Ascending aorta (tissue), 2 donors: Measurements from ENCODE around the gene CDKN2AIP. TPM values are rescaled to one million over a fixed set of nuclear protein-coding genes. Genes with fewer than 3 reads are reported as not detected.

ENCODE experiments used
- DNase-seq, 2 donors: peaks; one replicate each; pipeline ENCODE4 v3.0.0-alpha.2; 2019; ENCODE audit warnings: low spot score in 2 of 2
- H3K27ac ChIP-seq, 2 donors: fragments of 200-600 bp; sonication (generic); one replicate each; pipeline ENCODE4 v1.5.1; 2016 to 2017; ENCODE audit warnings: mild to moderate bottlenecking in 1 of 2
- H3K27me3 ChIP-seq: fragments of 200-600 bp; sonication (generic); one replicate; pipeline ENCODE4 v1.5.1; 2017
- H3K36me3 ChIP-seq, 2 donors: fragments of 200-600 bp; sonication (generic); one replicate each; pipeline ENCODE4 v1.5.1; 2016
- H3K4me1 ChIP-seq, 2 donors: fragments of 200-600 bp; sonication (generic); one replicate each; pipeline ENCODE4 v1.5.1; 2016 to 2017; ENCODE audit warnings: mild to moderate bottlenecking in 1 of 2
- H3K4me3 ChIP-seq, 2 donors: fragments of 200-600 bp; sonication (generic); one replicate each; pipeline ENCODE4 v1.5.1; 2016 to 2017; ENCODE audit warnings: mild to moderate bottlenecking in 1 of 2
- H3K9me3 ChIP-seq, 2 donors: fragments of 200-600 bp; sonication (generic); one replicate each; pipeline ENCODE4 v1.5.1; 2016
- CTCF ChIP-seq, 3 experiments: fragments of 200-600 bp in 2 of 3; fragments of 450-650 bp in 1 of 3; sonication (generic) in 2 of 3; IDR thresholded peaks; one replicate each; pipeline ENCODE4 v1.5.1; 2016 to 2019; ENCODE audit warnings: antibody characterized with exemption in 3 of 3, mild to moderate bottlenecking in 1 of 3, moderate library complexity in 1 of 3
- intact Hi-C: fragments of 100-400 bp; cut with DNase I; formaldehyde crosslinking; loops from one replicate; pipeline ENCODE4 v1.15.1; 2023
- total RNA-seq: library from RNA; depleted of rRNA; stranded (reverse); fragments of >200 nt; gene quantifications from one replicate; pipeline ENCODE4 v1.1.0, GENCODE V29; 2016

The CDKN2AIP gene
- total RNA-seq, 1 donor from 2014 or later: 34.5 TPM

- no peaks in the 10 kb centered on the region for H3K9me3 ChIP-seq
- TF ChIP-seq CTCF (IDR thresholded peaks at IDR 0.05): no peak
- H3K4me3 ChIP-seq: no peak overlapping the region
- no peak for DNase-seq
- H3K27ac ChIP-seq: no peak overlapping the region
- no peaks in the 10 kb centered on the region for H3K4me1 ChIP-seq
- no peaks in the 10 kb centered on the region for H3K27me3 ChIP-seq
- no peaks in the 10 kb centered on the region for H3K36me3 ChIP-seq
- intact Hi-C loops: no loop called here
These were observed 22.8 kb downstream of the CDKN2AIP start for GRCh38 chr4:183467246-183467645.

- H3K4me1 ChIP-seq: no peaks in the 10 kb centered on the region
- no peak overlapping the region for H3K4me3 ChIP-seq
- DNase-seq: no peak
- no peak for TF ChIP-seq CTCF (IDR thresholded peaks at IDR 0.05)
- no peaks in the 10 kb centered on the region for H3K9me3 ChIP-seq
- intact Hi-C loops: no loop called here
- H3K36me3 ChIP-seq: no peaks in the 10 kb centered on the region
- no peaks in the 10 kb centered on the region for H3K27me3 ChIP-seq
- no peak overlapping the region for H3K27ac ChIP-seq
These were observed 24.0 kb downstream of the CDKN2AIP start for GRCh38 chr4:183468210-183469095.

GRCh38 chr4:183469285-183469684 is 24.8 kb downstream of the CDKN2AIP start:
- Histone ChIP-seq H3K36me3 (no peaks in the 10 kb centered on the region), H3K27me3 (no peaks in the 10 kb centered on the region), H3K4me3 (no peak overlapping the region), H3K9me3 (no peaks in the 10 kb centered on the region), H3K27ac (no peak overlapping the region), H3K4me1 (no peaks in the 10 kb centered on the region)
- intact Hi-C loops: no loop called here
- no peak for DNase-seq
- TF ChIP-seq CTCF (IDR thresholded peaks at IDR 0.05): no peak

- TF ChIP-seq CTCF (IDR thresholded peaks at IDR 0.05): no peak
- H3K27me3 ChIP-seq: no peaks in the 10 kb centered on the region
- no peak for DNase-seq
- H3K4me3 ChIP-seq: no peak overlapping the region
- H3K4me1 ChIP-seq: no peaks in the 10 kb centered on the region
- H3K27ac ChIP-seq: no peak overlapping the region
- no peaks in the 10 kb centered on the region for H3K36me3 ChIP-seq
- intact Hi-C loops: no loop called here
- no peaks in the 10 kb centered on the region for H3K9me3 ChIP-seq
These were observed 25.5 kb downstream of the CDKN2AIP start for GRCh38 chr4:183469936-183470335.

GRCh38 chr4:183470821-183471220 is 26.4 kb downstream of the CDKN2AIP start:
- DNase-seq: no peak
- Histone ChIP-seq H3K9me3 (no peaks in the 10 kb centered on the region), H3K4me3 (no peak overlapping the region), H3K27ac (no peak overlapping the region), H3K4me1 (no peaks in the 10 kb centered on the region), H3K27me3 (no peaks in the 10 kb centered on the region), H3K36me3 (no peaks in the 10 kb centered on the region)
- TF ChIP-seq CTCF (IDR thresholded peaks at IDR 0.05): no peak
- intact Hi-C loops: no loop called here
